GM18526 (cell line): Measurements from ENCODE around the gene TBC1D10A.

ENCODE experiments used
- POLR2A ChIP-seq: IDR thresholded peaks from 3 replicates; pipeline ENCODE4 v1.6.1; 2011; ENCODE audit not compliant: insufficient read length; ENCODE audit errors: extremely low read depth

The TBC1D10A gene

GRCh38 chr22:30265131-30265720, 61.5 kb downstream of the TBC1D10A start:
- TF ChIP-seq POLR2A, result no peak

- no peak for TF ChIP-seq POLR2A
Observed at GRCh38 chr22:30263883-30264282, 62.9 kb downstream of the TBC1D10A start.

- no peak for TF ChIP-seq POLR2A
Observed at GRCh38 chr22:30262917-30263741, 63.6 kb downstream of the TBC1D10A start.

DNA sequence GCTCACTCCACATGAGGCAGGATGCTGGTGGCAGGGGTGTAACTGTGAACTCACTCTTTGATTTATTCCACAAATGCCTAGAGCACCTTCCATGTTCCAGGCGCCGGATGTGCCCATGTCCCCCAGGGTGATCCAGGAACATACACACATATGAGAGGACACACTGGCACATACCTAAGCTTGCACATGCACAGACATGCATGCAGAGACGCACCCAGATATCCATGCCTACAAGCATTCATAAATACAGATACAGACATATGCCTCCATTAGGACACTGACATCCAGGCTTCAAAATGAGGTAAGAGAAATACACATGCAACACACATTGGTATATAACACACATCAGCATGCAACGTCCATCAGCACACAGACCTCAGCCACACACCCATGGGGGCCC, 64.6 kb downstream of the TBC1D10A start:
- no peak for TF ChIP-seq POLR2A

- TF ChIP-seq POLR2A, result no peak
Observed at GRCh38 chr22:30261134-30261533, 65.6 kb downstream of the TBC1D10A start.

DNA sequence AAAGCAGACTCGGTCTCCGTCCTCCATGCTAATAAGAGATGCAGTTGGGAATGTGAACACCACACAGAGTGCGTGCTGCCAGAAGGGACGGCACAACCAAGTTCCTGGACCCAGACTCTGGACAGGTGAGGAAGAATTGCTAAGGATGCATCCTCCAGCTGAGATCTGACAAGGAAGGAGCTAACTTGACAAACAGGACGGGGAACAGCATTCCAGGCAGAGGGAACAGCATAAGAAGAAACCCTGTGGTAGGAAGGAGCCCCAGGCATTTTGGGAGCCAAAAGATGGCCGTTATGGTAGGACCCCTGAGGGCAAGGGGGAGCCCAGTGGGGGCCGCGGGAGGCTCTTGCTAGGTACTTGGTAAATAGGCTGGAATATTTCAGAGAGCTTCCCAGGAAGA, 66.1 kb downstream of the TBC1D10A start:
- no peak for TF ChIP-seq POLR2A

DNA sequence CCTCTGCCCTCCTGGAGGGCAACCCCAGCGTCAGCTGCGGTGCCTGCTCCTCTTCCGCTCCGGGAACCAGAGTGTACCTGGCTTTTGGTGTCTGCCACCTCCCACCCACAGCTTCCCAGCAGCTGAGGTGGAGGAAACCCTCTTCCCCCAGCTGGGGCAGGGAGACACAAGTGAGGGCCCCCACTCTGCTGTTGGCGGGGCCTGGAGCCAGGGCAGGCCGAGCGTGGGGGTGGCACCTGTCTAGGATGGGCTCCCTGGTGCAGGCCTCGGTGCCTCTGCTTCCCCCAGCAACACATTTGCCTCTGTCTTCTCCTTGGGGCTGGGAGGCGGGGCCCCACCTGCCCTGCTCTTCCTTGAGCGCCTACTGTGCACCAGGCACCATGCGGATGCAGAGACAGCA, 66.5 kb downstream of the TBC1D10A start:
- TF ChIP-seq POLR2A, result no peak

- no peak for TF ChIP-seq POLR2A
Observed at GRCh38 chr22:30254314-30254713, 72.4 kb downstream of the TBC1D10A start.

DNA sequence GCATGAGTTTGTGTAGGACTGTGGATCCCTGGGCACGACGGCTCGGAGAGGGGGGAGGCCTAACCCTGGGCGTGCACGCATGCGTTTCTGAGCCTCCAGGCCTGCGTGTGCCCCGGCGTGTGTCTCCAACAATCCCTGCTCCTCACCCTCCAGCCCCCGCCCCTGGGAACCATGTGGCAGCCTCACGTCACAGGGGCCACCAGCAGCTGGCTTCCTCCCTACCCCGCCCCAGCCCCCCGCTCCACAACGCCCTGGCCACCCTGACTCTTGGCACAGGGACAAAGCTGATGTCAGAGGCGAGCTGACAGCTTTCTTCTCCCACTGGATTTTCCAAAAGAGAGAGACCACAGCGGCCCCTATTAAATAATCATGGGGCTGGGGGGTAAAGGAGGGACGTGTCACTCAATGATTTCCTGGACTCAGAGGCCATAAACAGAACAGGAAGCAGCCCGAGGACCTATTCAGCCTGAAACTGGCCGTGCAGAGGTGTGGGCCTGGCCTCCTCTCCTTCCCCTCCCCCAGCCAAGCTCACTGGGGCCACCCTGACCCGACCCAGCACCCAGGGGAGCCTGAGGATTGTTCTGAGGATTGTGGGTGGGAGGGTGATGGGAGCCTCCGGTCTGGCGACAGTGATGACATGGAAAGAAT, 73.4 kb downstream of the TBC1D10A start:
- TF ChIP-seq POLR2A, result no peak

GRCh38 chr22:30252411-30253204, 74.1 kb downstream of the TBC1D10A start:
- no peak for TF ChIP-seq POLR2A

- TF ChIP-seq POLR2A, result no peak
Observed at GRCh38 chr22:30251711-30252110, 75.0 kb downstream of the TBC1D10A start.

DNA sequence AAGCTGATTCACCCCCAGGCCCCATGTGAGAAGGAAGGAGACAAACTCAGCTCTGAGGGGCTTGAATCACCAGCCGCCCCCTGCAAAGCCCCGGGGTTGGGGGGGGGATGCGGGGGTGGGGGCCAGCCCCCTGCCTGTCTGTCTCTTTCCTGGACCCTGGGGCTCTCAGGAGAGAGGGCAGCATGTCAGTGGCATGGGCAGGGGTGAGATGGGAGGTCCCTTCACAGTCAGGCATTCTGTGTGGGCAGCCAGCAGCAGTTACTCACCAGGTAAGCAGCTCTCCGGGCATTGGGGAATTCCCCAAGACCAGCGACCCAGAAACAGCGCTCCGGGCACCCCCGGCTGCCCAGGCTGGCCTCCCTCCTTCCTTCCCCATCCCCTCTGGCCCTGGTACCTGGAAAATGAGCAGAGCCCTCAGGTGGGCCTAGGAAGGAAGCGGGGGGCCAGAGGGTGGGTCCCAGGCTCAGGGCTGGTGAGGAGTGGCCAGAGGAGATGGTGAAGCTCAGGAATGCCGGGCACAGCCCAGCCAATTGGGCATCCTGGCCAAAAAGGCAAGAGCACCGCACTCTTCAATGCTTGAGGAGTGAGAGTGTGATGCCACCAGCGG, 76.0 kb downstream of the TBC1D10A start:
- TF ChIP-seq POLR2A, result no peak

- TF ChIP-seq POLR2A, result no peak
Observed at GRCh38 chr22:30250039-30250565, 76.6 kb downstream of the TBC1D10A start.
